ENCODE data around the gene SFTPA2.
"Not testable (repeated sequence)": the region's sequence is repeated elsewhere in the genome, so short reads cannot be mapped to it uniquely, and the experiment has no call there.

The SFTPA2 gene

GRCh38 chr10:79542626-79543025, 17.6 kb downstream of the SFTPA2 start:
- Histone ChIP-seq H3K4me2 (ENCODE audit: low read length) (no peak overlapping the region), H3K36me3 (replicated peaks; ENCODE audit: low read depth, low read length) (no peaks in the 10 kb centered on the region), H3K4me3 (ENCODE audit: low read length) (no peak overlapping the region), H3K27ac (ENCODE audit: low read length) (no peak overlapping the region), H3K4me1 (ENCODE audit: low read length) (peaks cover 13% of the 10 kb centered on the region), H4K20me1 (ENCODE audit: insufficient read depth, low read length) (no peaks in the 10 kb centered on the region), H3K79me2 (ENCODE audit: low read length) (no peaks in the 10 kb centered on the region), H3K27me3 (ENCODE audit: low read depth, low read length) (no peaks in the 10 kb centered on the region), H2AFZ (ENCODE audit: low read depth, low read length) (no peak overlapping the region), H3K9me3 (ENCODE audit: insufficient read depth, low read length) (no peaks in the 10 kb centered on the region), H3K9ac (ENCODE audit: low read length) (no peak overlapping the region)
- TF ChIP-seq CTCF (IDR thresholded peaks at IDR 0.05; ENCODE audit: low read depth, low read length) (no peak), EZH2phosphoT487 (IDR thresholded peaks at IDR 0.05; ENCODE audit: low read depth) (no peak)

GRCh38 chr10:79540930-79541329, 19.3 kb downstream of the SFTPA2 start:
- not testable (repeated sequence) for H3K79me2 ChIP-seq (ENCODE audit: low read length); H3K27me3 ChIP-seq (ENCODE audit: low read depth, low read length); H4K20me1 ChIP-seq (ENCODE audit: insufficient read depth, low read length); H2AFZ ChIP-seq (ENCODE audit: low read depth, low read length); H3K9ac ChIP-seq (ENCODE audit: low read length); H3K9me3 ChIP-seq (ENCODE audit: insufficient read depth, low read length); H3K36me3 ChIP-seq (replicated peaks; ENCODE audit: low read depth, low read length); H3K4me3 ChIP-seq (ENCODE audit: low read length)
- Histone ChIP-seq H3K4me1 (ENCODE audit: low read length) (peaks cover 13% of the 10 kb centered on the region), H3K4me2 (ENCODE audit: low read length) (peak overlapping the region; percentile 51; the same call in 1 of the 2 replicates), H3K27ac (ENCODE audit: low read length) (0 out of 2 replicates have a peak overlapping the region, but pooled peaks have one; percentile 26)

GRCh38 chr10:79538311-79538710, 21.9 kb downstream of the SFTPA2 start:
- H3K27me3 ChIP-seq (ENCODE audit: low read depth, low read length); H3K27ac ChIP-seq (ENCODE audit: low read length); H3K36me3 ChIP-seq (replicated peaks; ENCODE audit: low read depth, low read length); H3K79me2 ChIP-seq (ENCODE audit: low read length); H3K9ac ChIP-seq (ENCODE audit: low read length); H3K4me3 ChIP-seq (ENCODE audit: low read length); H2AFZ ChIP-seq (ENCODE audit: low read depth, low read length); H3K4me2 ChIP-seq (ENCODE audit: low read length); H4K20me1 ChIP-seq (ENCODE audit: insufficient read depth, low read length); H3K9me3 ChIP-seq (ENCODE audit: insufficient read depth, low read length): not testable (repeated sequence)
- peaks cover 13% of the 10 kb centered on the region for H3K4me1 ChIP-seq (ENCODE audit: low read length)

- not testable (repeated sequence) for H3K9ac ChIP-seq (ENCODE audit: low read length)
Observed at GRCh38 chr10:79533903-79534175, 26.4 kb downstream of the SFTPA2 start.

GRCh38 chr10:79533142-79533902, 26.9 kb downstream of the SFTPA2 start:
- H2AFZ ChIP-seq (ENCODE audit: low read depth, low read length); H3K9ac ChIP-seq (ENCODE audit: low read length); H3K9me3 ChIP-seq (ENCODE audit: insufficient read depth, low read length); H3K27ac ChIP-seq (ENCODE audit: low read length); H3K4me2 ChIP-seq (ENCODE audit: low read length); H3K4me1 ChIP-seq (ENCODE audit: low read length); H3K27me3 ChIP-seq (ENCODE audit: low read depth, low read length); H3K4me3 ChIP-seq (ENCODE audit: low read length); H3K79me2 ChIP-seq (ENCODE audit: low read length); H4K20me1 ChIP-seq (ENCODE audit: insufficient read depth, low read length); H3K36me3 ChIP-seq (replicated peaks; ENCODE audit: low read depth, low read length): not testable (repeated sequence)

More at GRCh38 chr10:79533903-79534175, 26.4 kb downstream of the SFTPA2 start:
- H3K27ac ChIP-seq (ENCODE audit: low read length); H3K9me3 ChIP-seq (ENCODE audit: insufficient read depth, low read length); H3K36me3 ChIP-seq (replicated peaks; ENCODE audit: low read depth, low read length); H3K4me2 ChIP-seq (ENCODE audit: low read length); H2AFZ ChIP-seq (ENCODE audit: low read depth, low read length); H3K79me2 ChIP-seq (ENCODE audit: low read length); H4K20me1 ChIP-seq (ENCODE audit: insufficient read depth, low read length); H3K4me3 ChIP-seq (ENCODE audit: low read length); H3K4me1 ChIP-seq (ENCODE audit: low read length); H3K27me3 ChIP-seq (ENCODE audit: low read depth, low read length): not testable (repeated sequence)

- H3K9ac ChIP-seq (ENCODE audit: low read length); H3K27me3 ChIP-seq (ENCODE audit: low read depth, low read length); H3K36me3 ChIP-seq (replicated peaks; ENCODE audit: low read depth, low read length); H4K20me1 ChIP-seq (ENCODE audit: insufficient read depth, low read length); H3K9me3 ChIP-seq (ENCODE audit: insufficient read depth, low read length); H3K79me2 ChIP-seq (ENCODE audit: low read length); H3K4me1 ChIP-seq (ENCODE audit: low read length); H3K27ac ChIP-seq (ENCODE audit: low read length); H3K4me3 ChIP-seq (ENCODE audit: low read length); H3K4me2 ChIP-seq (ENCODE audit: low read length); H2AFZ ChIP-seq (ENCODE audit: low read depth, low read length): not testable (repeated sequence)
Observed at GRCh38 chr10:79528261-79528660, 31.9 kb downstream of the SFTPA2 start.

GRCh38 chr10:79525049-79525710, 35.0 kb downstream of the SFTPA2 start:
- not testable (repeated sequence) for H3K27ac ChIP-seq (ENCODE audit: low read length); H3K79me2 ChIP-seq (ENCODE audit: low read length); H3K4me1 ChIP-seq (ENCODE audit: low read length); H3K27me3 ChIP-seq (ENCODE audit: low read depth, low read length); H3K9me3 ChIP-seq (ENCODE audit: insufficient read depth, low read length); H3K36me3 ChIP-seq (replicated peaks; ENCODE audit: low read depth, low read length); H2AFZ ChIP-seq (ENCODE audit: low read depth, low read length); H4K20me1 ChIP-seq (ENCODE audit: insufficient read depth, low read length); H3K9ac ChIP-seq (ENCODE audit: low read length); H3K4me3 ChIP-seq (ENCODE audit: low read length)
- H3K4me2 ChIP-seq (ENCODE audit: low read length) = peak overlapping the region; percentile 34

GRCh38 chr10:79523157-79523853, 36.9 kb downstream of the SFTPA2 start:
- not testable (repeated sequence) for H3K27me3 ChIP-seq (ENCODE audit: low read depth, low read length); H3K36me3 ChIP-seq (replicated peaks; ENCODE audit: low read depth, low read length); H3K9ac ChIP-seq (ENCODE audit: low read length); H2AFZ ChIP-seq (ENCODE audit: low read depth, low read length); H3K9me3 ChIP-seq (ENCODE audit: insufficient read depth, low read length); H3K4me1 ChIP-seq (ENCODE audit: low read length); H4K20me1 ChIP-seq (ENCODE audit: insufficient read depth, low read length); H3K27ac ChIP-seq (ENCODE audit: low read length); H3K79me2 ChIP-seq (ENCODE audit: low read length); H3K4me3 ChIP-seq (ENCODE audit: low read length); H3K4me2 ChIP-seq (ENCODE audit: low read length)

All from OCI-LY3 (cell line).